ENCODE measurements around the gene TCF25. TPM values are rescaled to one million over a fixed set of nuclear protein-coding genes. Genes with fewer than 3 reads are reported as not detected.

The TCF25 gene
- total and polyA plus RNA-seq, 2 experiments from 2014 or later: 229 to 300 TPM

GRCh38 chr16:89881368-89881730 lies 8.0 kb downstream of the TCF25 start:
- H3K9me3 ChIP-seq (ENCODE audit: low read depth): no peaks in the 10 kb centered on the region
- no peak overlapping the region for H3K27ac ChIP-seq
- no peak for TF ChIP-seq CTCF (IDR thresholded peaks at IDR 0.05; ENCODE audit: low read depth, low read length)
- H3K27me3 ChIP-seq: no peaks in the 10 kb centered on the region
- H3K36me3 ChIP-seq: peaks cover 35% of the 10 kb centered on the region
- no peak overlapping the region for H3K4me3 ChIP-seq
- DNase-seq (ENCODE audit: low read depth in 1 of 2, low spot score in 1 of 2): no peak
- H3K4me1 ChIP-seq (ENCODE audit: low read depth): no peaks in the 10 kb centered on the region

- Histone ChIP-seq H3K27me3 (no peaks in the 10 kb centered on the region), H3K4me3 (no peak overlapping the region), H3K9me3 (ENCODE audit: low read depth) (no peaks in the 10 kb centered on the region), H3K4me1 (ENCODE audit: low read depth) (no peaks in the 10 kb centered on the region), H3K27ac (no peak overlapping the region), H3K36me3 (peaks cover 55% of the 10 kb centered on the region)
- no peak for TF ChIP-seq CTCF (IDR thresholded peaks at IDR 0.05; ENCODE audit: low read depth, low read length)
- DNase-seq (ENCODE audit: low read depth in 1 of 2, low spot score in 1 of 2): no peak
These were observed 10.1 kb downstream of the TCF25 start for GRCh38 chr16:89883346-89884040.

- Histone ChIP-seq H3K4me3 (no peak overlapping the region), H3K27ac (no peak overlapping the region), H3K27me3 (no peaks in the 10 kb centered on the region), H3K9me3 (ENCODE audit: low read depth) (no peaks in the 10 kb centered on the region), H3K36me3 (peaks cover 51% of the 10 kb centered on the region), H3K4me1 (ENCODE audit: low read depth) (no peaks in the 10 kb centered on the region)
- TF ChIP-seq CTCF (IDR thresholded peaks at IDR 0.05; ENCODE audit: low read depth, low read length): no peak
- no peak for DNase-seq (ENCODE audit: low read depth in 1 of 2, low spot score in 1 of 2)
These were observed 10.6 kb downstream of the TCF25 start for GRCh38 chr16:89884041-89884421.

GRCh38 chr16:89887243-89887642 lies 13.9 kb downstream of the TCF25 start:
- no peaks in the 10 kb centered on the region for H3K27me3 ChIP-seq

GRCh38 chr16:89890200-89890599 lies 16.8 kb downstream of the TCF25 start:
- TF ChIP-seq CTCF (IDR thresholded peaks at IDR 0.05; ENCODE audit: low read depth, low read length): no peak
- Histone ChIP-seq H3K27ac (no peak overlapping the region), H3K9me3 (ENCODE audit: low read depth) (no peaks in the 10 kb centered on the region), H3K4me3 (no peak overlapping the region), H3K27me3 (no peaks in the 10 kb centered on the region), H3K4me1 (ENCODE audit: low read depth) (no peaks in the 10 kb centered on the region), H3K36me3 (peaks cover 60% of the 10 kb centered on the region)
- no peak for DNase-seq (ENCODE audit: low read depth in 1 of 2, low spot score in 1 of 2)

More at GRCh38 chr16:89887243-89887642, 13.9 kb downstream of the TCF25 start:
- peaks cover 69% of the 10 kb centered on the region for H3K36me3 ChIP-seq
- TF ChIP-seq CTCF (IDR thresholded peaks at IDR 0.05; ENCODE audit: low read depth, low read length): no peak
- H3K9me3 ChIP-seq (ENCODE audit: low read depth): no peaks in the 10 kb centered on the region
- no peak for DNase-seq (ENCODE audit: low read depth in 1 of 2, low spot score in 1 of 2)
- no peaks in the 10 kb centered on the region for H3K4me1 ChIP-seq (ENCODE audit: low read depth)
- no peak overlapping the region for H3K4me3 ChIP-seq
- no peak overlapping the region for H3K27ac ChIP-seq
